DLD1 (cell line): Measurements from ENCODE around the gene SLC16A13.
"Not testable (repeated sequence)": the region's sequence is repeated elsewhere in the genome, so short reads cannot be mapped to it uniquely, and the experiment has no call there.

Source experiments
- in situ Hi-C: cut with HindIII; loops from 2 replicates; pipeline ENCODE4 v1.10.0; 2017; ENCODE audit warnings: low sequenced_read_pairs

The SLC16A13 gene

DNA sequence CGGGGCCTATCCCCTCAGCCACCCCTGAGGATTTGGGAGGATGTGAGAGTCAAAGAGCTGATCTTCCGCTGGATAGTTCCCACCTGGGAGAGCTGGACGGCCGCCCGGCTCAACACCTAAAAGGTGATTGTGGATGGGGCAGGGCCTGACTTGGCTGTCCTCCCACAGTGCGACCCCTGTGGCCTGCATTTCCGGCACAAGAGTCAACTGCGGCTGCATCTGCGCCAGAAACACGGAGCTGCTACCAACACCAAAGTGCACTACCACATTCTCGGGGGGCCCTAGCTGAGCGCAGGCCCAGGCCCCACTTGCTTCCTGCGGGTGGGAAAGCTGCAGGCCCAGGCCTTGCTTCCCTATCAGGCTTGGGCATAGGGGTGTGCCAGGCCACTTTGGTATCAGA is 8.5 kb upstream of the SLC16A13 start:
- in situ Hi-C loops = no loop called here

DNA sequence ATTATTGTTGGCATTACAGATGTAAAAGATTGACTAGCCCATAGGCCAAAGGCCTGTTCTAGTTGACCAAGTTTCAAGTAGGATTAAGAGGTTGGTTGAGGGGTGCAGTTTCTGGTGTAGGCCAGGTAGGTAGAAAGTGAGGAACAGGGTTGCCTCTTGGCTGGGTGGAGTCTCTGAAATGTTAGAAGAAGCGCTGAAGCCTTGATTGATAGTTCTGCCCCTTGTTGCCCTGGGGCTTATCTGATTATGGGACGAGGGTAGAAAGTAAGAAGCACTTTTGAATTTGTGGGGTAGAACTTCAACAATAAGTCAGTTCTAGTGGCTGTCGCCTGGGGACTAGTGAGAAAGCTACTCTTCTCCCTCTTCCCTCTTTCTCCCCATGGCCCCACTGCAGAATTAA is 6.7 kb upstream of the SLC16A13 start:
- in situ Hi-C loops = no loop called here

DNA sequence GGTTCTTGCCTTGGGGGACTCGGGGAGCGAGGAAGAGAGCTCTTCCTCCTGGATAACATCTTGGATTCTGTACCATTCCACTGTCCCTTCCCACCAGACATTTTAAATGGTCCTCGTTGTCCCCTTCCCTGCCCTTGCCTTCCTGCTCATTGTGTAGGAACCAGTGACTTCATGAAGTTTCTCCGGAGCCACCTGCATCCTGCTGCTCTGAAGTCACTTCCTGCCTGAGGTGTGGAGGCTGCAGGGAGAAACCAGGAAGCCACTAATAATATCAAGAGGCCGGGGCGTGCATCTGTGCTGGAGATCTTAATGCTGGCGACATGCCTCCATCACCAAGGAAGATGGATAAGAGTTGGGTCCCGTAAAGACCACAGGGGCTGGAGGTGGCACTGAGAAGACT is 6.2 kb upstream of the SLC16A13 start:
- in situ Hi-C loops = no loop called here

DNA sequence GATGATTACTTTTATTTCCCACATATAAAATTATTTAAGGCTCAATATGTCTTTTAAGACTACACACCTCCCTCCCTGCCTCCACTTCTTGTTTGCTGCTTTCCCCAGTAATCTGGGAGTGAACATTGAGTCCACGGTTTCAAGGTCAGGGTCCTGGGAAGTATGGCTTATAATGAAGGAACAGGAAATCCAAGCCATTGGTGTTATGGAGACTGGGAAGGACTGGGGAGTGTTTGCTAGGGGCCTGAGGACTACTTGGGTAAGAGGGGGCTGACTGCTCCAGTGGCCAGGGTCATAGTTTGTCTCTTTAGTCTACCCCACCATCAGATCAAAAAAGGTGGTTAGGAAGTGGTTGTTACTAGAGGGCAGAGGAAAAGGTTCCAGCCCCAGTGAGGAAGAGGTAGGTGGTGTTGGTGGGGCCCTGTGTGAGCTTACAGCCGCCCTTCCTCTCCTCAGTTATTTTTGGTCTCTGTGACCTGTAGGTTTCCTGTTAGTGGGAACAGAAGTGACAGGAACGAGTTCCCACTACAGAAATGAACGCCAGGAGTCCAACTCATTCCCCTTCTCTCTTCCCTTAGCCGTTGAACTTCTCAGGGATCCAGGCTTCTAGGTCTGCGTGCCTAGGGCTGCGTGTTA is 742 bp upstream of the SLC16A13 start:
- in situ Hi-C loops = no loop called here

DNA sequence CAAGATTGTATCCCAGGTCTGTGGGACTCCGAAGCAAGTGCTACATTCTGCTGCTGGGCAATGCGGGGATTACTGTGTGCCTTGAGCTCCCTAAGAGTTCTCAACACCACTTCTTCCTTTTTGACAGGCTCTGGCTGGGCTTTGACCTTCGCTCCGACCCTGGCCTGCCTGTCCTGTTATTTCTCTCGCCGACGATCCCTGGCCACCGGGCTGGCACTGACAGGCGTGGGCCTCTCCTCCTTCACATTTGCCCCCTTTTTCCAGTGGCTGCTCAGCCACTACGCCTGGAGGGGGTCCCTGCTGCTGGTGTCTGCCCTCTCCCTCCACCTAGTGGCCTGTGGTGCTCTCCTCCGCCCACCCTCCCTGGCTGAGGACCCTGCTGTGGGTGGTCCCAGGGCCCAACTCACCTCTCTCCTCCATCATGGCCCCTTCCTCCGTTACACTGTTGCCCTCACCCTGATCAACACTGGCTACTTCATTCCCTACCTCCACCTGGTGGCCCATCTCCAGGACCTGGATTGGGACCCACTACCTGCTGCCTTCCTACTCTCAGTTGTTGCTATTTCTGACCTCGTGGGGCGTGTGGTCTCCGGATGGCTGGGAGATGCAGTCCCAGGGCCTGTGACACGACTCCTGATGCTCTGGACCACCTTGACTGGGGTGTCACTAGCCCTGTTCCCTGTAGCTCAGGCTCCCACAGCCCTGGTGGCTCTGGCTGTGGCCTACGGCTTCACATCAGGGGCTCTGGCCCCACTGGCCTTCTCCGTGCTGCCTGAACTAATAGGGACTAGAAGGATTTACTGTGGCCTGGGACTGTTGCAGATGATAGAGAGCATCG is 2.4 kb downstream of the SLC16A13 start:
- in situ Hi-C loops = no loop called here

DNA sequence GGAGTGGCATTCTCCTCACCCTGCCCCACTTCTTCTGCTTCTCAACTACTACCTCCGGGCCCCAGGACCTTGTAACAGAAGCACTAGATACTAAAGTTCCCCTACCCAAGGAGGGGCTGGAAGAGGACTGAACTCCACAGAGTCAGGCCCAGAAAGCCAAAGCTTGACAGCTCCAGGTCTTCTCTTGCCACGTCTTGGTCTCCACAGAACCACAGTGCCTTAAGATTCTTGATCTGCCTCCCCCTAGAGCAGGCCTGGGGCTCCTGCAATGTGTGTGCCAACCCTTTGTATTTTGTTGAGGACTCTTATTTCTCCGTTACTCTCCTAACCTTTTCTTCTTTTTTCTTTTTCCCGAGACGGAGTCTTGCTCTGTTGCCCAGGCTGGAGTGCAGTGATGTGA is 4.0 kb downstream of the SLC16A13 start:
- in situ Hi-C loops = no loop called here

DNA sequence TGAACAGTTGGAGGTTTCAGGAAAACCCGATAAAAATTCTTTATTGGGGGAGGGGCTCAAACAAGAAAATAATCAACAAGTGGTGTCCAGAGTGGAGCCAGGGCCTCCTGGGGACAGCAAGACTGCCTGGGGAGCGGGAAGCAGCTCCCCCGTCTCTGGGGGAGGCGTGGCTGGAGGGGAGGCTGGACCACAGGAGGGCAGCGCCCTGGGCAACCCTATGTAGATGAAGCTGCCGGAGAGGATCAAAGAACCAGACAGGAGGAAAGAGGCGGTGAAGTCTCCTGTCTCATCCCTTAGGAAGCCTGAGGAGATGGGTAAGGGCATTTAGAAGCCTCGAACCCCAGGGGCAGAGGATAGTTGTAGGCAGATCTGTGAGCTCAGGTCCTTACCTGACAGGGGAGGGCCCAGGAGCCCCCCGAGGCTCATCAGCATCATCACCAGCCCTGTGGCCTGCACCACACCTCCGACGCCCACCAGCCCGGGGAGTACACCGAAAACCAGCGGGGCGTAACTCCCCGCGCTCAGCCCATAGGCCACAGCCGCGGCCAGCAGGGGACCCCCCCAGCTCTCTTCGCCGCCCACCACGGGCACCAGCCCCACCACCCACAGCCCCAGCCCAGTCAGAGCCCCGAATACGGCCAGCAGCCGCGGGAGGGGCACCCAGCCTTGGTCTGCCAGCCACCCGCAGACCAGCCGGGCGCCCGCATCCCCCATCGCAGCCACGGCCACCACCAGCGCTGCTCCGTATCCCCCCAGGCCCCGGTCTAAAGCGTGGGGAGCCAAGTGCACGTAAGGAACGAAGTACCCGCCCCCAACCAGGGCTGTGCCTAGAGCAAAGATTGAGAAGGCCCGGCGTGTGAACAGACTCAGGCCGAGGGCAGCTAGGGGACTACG is 6.0 kb downstream of the SLC16A13 start:
- in situ Hi-C loops = no loop called here

DNA sequence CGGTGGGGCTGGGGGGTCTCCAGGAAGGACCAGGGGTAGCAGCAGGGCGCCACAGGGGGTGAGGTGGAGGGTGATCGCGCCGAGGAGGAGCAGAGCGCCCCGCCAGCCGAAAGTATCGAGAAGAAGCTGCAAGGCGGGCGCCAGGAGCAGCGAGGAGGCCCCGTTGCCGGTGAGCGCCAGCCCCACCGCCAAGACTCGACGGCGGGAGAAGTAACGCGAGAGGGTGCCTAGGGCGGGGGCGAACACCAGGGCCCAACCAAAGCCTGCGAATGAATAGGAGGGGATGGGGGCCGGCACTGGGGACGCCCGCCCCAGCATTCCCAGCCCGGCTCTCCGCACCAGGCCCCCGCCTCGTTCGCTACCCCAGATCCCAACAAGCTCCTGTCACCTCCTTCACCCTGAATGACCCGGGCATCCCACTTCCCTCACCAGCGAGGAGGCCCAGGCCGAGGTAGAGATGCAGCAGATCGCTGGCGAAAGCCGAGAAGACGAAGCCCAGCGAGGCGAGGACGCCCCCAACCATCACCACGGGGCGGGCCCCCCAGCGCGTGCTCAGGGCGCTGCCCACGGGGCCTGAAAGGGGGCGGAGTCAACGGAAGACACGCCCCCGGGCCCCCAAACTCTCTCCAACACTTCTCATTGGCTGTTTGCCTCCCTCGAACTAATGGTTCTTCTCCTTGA is 6.8 kb downstream of the SLC16A13 start:
- in situ Hi-C loops = no loop called here

DNA sequence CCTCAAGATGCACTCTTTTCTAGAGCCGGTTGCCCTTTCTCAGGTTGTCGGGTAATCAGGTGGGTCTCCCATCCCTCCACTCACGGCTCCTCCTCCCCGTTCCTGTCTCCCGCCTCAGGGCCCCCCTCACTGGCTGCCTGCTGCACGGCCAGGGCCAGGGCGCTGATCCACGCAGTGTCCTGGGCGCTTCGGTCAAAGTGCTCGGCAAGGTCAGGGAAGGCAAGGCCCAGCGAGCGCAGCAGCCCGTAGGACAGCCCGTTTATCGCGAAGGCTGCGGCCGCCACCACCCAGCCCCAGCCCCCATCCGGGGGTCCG is 7.3 kb downstream of the SLC16A13 start:
- in situ Hi-C loops = no loop called here

DNA sequence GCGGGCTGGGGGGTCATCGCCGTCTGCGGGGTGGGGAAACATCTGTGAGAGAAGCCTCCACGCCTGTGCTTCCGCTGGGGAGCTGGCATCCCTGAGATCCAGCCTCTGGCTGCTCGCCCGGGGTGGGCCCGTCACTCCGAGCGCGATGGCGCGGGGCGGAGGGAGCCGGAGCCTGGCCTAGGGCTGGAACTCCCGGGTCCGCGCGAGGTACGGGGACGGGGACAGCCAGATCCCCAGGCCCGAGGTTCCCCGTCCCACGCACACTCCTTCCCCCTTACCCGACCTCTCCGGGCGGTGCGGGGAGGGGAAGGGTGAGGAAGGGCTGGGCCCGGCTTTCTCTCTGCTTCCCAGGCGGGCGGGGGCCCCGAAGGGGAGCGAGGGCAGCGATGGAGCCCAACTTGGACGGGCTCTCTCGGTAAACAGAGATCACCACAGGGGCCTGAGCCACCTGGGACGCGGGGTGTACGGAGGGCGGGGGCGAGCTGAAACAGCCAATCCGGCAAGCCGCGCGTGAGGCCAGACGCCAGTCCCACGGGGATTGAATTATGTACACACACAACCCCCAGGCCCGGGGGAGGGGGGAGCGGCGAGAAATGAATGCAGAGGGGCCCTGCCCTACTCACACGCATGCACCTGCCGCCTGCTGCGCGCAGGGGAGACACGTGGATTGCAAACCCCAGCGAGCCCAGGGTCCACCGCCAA is 7.8 kb downstream of the SLC16A13 start, which contains the start of gene SLC16A11:
TSS of gene SLC16A11 (minus strand) at position 596 of the 702 bp plus-strand sequence. CDS start at position 17, 579 bp downstream.
- in situ Hi-C loops = no loop called here

DNA sequence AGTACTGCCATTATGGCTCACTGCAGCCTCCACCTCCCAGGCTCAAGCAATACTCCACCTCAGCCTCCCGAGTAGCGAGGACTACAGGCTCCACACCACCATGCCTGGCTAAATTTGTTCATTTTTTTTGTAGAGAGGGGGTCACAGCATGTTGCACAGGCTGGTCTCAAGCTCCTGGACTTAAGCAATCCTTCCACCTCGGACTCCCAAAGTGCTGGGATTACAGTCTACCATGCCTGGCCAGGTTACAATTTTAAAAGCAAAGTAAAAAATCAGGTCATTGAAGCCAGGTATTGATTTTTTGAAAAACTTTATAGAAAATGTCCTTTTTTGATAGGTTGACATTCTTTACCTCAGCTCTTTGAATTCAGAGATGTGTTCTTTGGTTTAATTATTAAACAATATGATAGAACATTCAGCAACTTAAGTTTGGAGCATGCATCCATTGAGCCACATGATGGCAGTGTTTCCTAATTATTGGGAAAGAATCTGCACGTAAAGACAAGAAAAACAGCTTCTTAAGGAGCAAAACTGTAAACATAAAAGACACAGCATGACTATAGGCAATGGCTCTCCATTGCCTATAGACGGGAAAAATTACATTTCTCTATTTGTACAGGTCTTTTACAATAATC is 9.8 kb downstream of the SLC16A13 start:
- in situ Hi-C loops = no loop called here

DNA sequence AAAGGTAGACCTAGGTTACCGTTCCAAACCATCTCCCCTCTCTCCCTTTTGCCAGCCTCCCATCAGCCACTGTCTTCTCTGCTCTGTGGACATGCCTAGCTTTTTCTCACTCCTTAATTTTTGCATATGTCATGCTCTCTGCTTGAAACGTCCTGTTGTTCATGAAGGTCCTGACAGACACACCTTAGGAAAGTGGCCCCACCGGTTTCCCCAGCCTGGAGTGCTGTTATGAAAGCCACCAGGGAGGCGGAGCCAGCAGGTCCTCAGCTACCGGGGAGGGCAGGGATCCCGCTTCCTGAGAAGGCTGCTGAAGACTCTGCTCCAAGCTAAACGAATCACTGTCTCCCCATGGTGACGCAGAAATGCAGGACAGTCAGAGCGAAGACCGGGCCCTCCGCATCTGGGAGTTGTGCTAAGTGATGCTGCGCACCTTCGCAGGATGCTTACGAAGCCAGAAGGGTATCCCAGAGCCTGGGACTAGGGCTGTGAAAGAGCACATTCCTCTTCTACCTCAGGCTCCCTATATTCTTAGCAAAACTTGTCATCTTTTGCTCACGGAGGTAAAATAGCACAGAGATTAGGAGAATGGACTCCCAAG is 10.4 kb downstream of the SLC16A13 start:
- in situ Hi-C loops = no loop called here

DNA sequence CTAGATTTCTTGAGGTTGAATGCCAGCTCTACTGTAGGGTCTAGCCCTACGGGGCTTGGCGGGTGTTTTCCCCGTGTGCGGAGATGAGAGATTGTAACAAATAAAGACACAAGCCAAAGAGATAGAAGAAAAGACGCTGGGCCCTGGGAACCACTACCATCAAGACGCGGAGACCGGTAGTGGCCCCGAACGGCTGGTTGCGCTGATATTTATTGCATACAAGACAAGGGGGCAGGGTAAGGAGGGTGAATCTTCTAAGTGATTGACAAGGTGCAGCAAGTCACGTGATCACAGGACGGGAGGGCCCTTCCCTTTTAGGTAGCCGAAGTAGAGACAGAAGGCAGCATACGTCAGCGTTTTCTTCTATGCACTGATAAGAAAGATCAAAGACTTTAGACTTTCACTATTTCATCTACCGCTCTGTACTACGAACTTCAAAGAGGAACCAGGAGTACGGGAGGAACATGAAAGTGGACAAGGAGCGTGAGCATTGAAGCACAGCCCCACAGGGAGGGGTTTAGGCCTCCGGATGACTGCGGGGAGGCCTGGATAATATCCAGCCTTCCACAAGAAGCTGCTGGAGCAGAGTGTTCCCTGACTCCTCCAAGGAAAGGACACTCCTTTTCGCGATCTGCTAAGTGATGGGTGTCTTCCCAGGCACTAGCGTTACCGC is 11.0 kb downstream of the SLC16A13 start:
- in situ Hi-C loops = not testable (repeated sequence)

DNA sequence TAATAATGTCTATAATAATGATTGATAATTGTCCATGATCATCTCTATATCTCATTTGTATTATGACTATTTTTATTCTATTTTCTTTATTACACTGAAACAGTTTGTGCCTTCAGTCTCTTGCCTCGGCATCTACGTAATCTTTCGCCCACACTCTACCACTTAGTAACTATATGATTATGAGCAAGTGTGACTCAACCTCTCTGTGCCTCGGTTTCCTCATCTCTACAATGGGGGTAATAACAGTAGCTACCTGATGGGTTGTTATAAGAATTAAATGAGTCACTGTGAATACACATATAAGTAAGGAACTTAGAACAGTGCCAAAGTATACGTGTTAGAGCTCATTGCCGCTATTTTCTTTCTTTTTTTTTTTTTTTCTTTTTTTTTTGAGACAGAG is 11.8 kb downstream of the SLC16A13 start:
- in situ Hi-C loops = no loop called here

DNA sequence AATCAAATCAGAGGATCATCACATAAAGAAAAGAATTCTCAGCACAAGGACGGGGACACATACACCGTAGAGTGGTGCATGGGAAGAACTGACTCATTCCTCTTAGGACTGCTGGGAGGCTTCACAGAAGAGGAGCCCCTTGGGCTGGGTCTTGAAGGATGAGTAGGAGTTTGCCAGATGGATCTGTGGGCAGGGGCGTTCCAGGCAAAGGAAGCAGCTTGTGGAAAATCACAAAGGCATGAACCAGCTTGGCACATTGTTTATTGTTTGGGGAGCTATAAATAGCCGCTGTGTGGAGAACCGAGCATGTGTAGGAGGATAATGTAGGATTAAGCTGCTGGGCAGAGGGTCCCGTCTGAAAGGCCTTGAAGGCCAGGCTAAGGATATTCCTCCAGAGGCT is 13.2 kb downstream of the SLC16A13 start:
- in situ Hi-C loops = no loop called here

DNA sequence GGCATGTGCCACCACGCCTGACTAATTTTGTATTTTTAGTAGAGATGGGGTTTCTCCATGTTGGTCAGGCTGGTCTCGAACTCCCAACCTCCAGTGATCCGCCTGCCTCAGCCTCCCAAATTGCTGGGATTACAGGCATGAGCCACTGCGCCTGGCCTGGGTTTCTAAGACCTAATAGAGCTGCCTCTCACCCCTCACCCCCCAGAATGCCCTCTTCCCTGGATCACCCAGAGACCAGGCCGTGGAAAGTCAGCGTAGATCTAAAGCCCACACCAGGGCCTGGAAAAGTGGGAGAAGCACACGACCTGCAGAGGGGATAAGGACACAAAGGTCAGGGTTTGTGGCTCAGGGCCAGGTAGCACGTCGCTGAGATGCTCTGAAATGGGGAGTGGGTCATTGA is 14.8 kb downstream of the SLC16A13 start:
- in situ Hi-C loops = not testable (repeated sequence)

DNA sequence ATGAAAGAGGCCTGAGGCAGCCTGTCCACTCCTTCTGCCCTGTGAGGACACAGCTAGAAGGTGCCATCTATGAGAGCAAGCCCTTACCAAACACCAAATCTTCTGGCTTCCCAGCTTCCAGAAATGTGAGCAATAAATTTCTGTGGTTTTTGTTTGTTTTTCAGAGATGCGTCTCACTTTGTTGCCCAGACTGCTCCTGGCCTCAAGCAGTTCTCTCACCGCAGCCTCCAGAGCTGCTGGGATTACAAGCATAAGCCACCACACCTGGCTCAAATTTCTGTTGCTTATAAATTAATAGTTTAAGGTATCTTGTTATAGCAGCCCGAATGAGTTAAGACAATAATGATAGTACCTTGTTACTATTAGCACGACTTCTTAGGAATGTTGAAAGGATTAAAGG is 20.6 kb downstream of the SLC16A13 start:
- in situ Hi-C loops = no loop called here

DNA sequence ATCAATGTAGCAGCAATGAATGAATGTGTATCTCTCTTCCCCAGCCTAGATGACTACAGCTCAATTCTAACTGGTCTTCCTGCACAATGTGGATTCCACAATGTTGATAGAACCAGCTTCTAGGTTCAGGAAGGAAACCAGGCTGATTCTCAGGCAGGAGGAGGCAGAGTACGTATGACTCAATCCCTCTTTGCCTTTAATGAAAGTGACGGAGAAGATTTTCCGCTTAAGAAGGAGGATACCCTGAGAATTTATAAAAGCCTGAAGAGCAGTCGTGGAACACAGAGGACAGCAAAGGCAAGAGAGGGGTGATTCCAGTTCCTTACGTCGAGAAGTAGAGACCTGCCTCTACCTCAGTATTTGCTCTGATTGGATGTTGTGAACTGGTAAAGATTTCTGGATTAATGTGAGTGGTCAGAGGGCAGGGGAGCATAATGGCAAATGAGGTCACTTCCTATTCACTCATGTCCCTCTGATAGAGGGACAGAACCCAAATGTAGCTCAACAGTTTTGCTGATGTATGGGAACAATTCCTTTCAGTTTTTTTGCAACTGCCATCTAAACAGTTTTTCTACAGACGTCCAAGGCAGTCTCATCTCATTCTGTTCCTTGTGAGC is 23.1 kb downstream of the SLC16A13 start:
- in situ Hi-C loops = no loop called here
